GOT3 (cell line): ENCODE measurements around the gene SPC24.
"Not testable (repeated sequence)": the region's sequence is repeated elsewhere in the genome, so short reads cannot be mapped to it uniquely, and the experiment has no call there.

ENCODE experiments used
- DNase-seq: peaks from one replicate; lab custom pipeline; 2025; ENCODE audit warnings: mixed read lengths; lab: John Stamatoyannopoulos, UW

SPC24 gene

DNA sequence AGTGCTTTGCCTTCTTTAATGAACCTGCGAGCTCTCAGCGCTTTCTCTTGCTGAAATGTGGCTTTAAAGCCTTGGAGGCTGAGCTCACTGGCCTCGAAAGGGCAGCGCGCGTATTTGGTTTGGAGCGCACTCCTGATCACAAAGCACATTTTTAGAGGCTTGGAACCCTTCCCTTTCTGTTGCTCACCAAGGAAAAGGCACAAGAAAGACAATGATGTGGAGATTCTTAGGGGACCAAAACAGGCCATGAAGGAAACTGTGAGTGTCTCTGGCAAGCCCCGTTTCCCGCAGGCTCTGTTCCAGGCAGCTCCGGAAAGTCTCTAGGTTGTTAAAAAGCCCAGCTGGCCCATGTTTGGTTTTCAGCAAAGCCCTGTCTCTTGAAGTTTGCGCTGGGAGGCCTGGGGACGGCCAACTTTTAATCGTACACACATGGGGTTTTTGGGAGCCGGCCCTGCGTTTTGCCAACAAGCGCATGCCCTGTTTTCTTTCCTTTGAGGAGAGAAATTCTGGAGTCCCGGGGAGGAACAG lies 9.4 kb upstream of the SPC24 start:
- peak; percentile 39 for DNase-seq

GRCh38 chr19:11164296-11164695 lies 8.7 kb upstream of the SPC24 start:
- no peak for DNase-seq

GRCh38 chr19:11160440-11160768 lies 4.8 kb upstream of the SPC24 start:
- DNase-seq, result not testable (repeated sequence)

- no peak for DNase-seq
These were observed 4.2 kb upstream of the SPC24 start for GRCh38 chr19:11159598-11160439.

- DNase-seq, result no peak
These were observed 917 bp downstream of the SPC24 start for GRCh38 chr19:11154683-11155047.

DNA sequence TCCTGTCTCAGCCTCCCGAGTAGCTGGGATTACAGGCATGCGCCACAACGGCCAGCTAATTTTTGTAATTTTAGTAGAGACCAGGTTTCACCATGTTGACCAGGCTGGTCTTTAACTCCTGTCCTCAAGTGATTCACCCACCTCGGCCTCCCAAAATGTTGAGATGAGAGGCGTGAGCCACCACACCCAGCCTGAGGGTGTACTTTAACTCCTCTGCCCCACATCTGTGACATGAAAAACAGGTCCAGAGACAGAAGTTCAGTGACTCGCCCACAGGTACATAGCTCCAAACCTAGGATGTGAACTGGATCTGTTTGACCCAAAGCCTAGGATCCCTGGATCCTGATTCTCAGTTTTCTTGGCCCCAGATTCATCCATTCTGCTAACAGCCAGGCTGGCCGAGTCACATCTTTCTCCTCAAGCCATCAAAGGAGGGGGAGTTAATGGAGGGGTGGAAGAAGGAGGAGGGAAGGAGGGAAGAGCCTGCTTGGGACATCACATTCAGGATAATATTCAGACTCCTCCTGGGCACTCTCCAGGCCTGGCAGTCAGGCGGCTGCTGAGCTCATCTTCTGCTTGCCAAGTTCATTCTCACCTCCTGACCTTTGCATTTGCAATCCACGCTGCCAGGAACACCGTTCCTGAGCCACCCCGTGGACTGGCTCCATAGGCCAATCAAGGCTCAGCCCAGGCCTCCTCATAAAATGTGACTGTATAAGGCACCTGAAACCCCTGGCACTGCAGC lies 3.1 kb downstream of the SPC24 start:
- DNase-seq, result no peak

GRCh38 chr19:11151181-11151580 lies 4.4 kb downstream of the SPC24 start:
- DNase-seq, result no peak

DNA sequence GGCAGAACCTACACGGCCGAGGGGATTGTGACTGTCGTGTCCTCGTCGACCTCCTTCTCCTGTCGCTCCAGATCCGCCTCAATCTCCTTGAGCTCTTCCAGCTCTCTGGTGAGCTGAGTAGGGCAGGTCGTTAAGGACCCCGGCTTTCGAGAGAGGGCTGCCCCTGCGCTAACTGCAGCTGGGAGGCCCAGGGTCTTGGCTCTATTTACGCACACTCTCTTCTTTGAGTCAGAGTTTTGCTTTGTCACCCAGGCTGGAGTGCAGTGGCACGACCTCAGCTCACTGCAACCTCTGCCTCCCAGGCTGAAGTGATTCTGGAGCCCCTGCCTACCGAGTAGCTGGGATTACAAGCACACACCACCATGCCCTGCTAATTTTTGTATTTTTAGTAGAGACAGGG lies 7.6 kb downstream of the SPC24 start:
- DNase-seq, result no peak

DNA sequence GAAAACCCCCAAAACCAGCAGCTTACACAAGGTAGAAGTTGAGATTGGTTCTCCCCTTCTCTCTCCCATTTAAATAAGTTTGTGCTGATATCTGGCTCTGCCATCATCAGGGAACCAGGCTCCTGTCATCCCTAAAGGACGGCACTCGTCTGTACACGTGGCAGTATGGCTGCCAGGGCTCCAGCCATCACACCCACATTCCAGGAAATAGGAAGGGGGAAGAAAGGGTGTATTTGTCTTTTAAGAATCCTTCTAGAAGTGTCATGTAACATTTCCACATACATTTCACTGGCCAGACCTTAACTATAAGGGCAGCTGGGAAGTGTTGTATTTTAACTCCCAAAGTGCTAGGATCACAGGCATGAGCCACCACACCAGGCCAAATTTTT lies 10.1 kb downstream of the SPC24 start:
- DNase-seq, result no peak

- DNase-seq, result peak; percentile 87
These were observed 12.9 kb downstream of the SPC24 start for GRCh38 chr19:11142528-11143171.

GRCh38 chr19:11141937-11142527 lies 13.6 kb downstream of the SPC24 start:
- DNase-seq, result no peak

GRCh38 chr19:11140896-11141295 lies 14.7 kb downstream of the SPC24 start:
- DNase-seq, result no peak

DNA sequence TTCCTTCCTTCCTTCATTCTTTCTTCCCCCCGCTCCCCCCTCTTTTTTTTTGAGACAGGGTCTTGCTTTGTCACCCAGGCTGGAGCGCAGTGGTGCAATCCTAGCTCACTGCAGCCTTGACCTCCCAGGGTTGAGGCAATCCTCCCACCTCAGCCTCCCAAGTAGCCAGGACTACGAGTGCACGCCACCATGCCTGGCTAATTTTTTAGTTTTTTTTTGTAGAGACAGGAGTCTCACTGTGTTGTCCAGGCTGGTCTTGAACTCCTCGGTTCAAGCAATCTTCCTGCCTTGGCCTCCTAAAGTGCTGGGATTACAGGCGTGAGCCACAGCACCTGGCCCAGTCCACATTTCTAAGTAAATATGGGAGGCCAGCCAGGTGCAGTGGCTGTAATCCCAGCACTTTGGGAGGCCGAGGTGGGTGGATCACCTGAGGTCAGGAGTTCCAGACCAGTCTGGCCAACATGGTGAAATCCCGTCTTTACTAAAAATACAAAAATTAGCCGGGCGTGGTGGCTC lies 15.5 kb downstream of the SPC24 start:
- not testable (repeated sequence) for DNase-seq

DNA sequence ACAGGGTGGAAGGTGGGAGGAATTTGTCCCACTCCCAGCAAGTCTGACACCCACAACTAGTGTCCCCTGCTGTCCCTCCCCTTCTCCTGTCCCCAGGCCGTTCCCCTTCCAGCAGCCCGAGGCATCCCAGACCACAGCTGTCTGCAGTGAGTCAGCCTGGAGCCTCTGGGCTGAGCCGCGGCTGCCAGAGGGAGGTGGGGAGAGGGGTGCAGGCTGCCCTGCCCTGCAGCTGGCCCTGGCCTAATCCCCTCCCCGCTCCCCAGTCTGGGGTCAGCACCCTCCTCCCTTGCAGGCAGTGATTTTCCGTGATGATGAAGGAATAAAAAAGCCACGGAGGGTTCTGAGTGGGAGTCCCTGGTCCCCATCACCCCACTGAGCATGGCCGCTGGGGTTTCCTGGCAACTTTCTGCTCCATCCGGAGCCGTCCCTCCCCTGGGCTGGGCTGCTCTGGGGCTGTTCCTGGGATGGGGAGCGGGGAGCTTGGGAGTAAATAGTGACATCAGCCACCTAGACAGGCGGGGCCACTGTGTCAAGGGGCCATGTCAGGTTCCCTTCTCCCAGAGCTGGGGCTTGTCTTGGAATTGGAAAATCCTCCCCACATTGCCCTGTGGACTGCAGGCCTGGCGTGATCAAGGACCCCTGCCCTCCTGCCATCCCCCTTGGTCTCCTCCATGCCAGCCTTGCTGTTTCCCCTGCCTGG lies 16.8 kb downstream of the SPC24 start:
- DNase-seq, result peak; percentile 63

- DNase-seq, result peak; percentile 80
These were observed 17.8 kb downstream of the SPC24 start for GRCh38 chr19:11137542-11138384.

GRCh38 chr19:11136400-11137101 lies 19.0 kb downstream of the SPC24 start:
- no peak for DNase-seq

GRCh38 chr19:11131471-11131870 lies 24.1 kb downstream of the SPC24 start:
- no peak for DNase-seq

- DNase-seq, result no peak
These were observed 24.6 kb downstream of the SPC24 start for GRCh38 chr19:11130824-11131455.

DNA sequence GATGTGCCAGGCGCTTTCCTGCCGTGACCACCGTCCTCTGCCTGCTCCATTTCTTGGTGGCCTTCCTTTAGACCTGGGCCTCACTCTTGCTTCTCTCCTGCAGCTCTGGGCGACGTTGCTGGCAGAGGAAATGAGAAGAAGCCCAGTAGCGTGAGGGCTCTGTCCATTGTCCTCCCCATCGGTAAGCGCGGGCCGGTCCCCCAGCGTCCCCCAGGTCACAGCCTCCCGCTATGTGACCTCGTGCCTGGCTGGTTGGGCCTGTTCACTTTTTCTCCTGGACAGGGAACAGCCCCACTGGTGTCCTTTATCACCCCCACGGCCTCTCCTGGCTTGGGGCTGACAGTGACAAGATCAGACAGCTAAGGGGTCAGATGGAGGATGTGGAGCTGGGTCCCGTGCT lies 27.7 kb downstream of the SPC24 start:
- DNase-seq, result no peak
